ENCODE measurements around the gene FBXO27.
"Not testable (repeated sequence)": the region's sequence is repeated elsewhere in the genome, so short reads cannot be mapped to it uniquely, and the experiment has no call there.

The FBXO27 gene

GRCh38 chr19:38993271-38993670 is 39.1 kb downstream of the FBXO27 start:
- Histone ChIP-seq H3K4me2 (ENCODE audit: low read length) (no peak overlapping the region), H3K36me3 (ENCODE audit: insufficient read depth, low read length) (no peaks in the 10 kb centered on the region), H3K27ac (ENCODE audit: low read depth, low read length, poor library complexity, severe bottlenecking) (no peak overlapping the region), H3K4me1 (ENCODE audit: insufficient read depth, low read length, severe bottlenecking) (no peaks in the 10 kb centered on the region), H3K9ac (ENCODE audit: low read length) (no peak overlapping the region), H2AFZ (ENCODE audit: low read length) (no peak overlapping the region), H3K9me2 (ENCODE audit: low read depth, low read length) (no peaks in the 10 kb centered on the region), H3K27me3 (ENCODE audit: insufficient read depth, low read length) (no peaks in the 10 kb centered on the region), H3F3A (ENCODE audit: insufficient read depth, low read length) (no peaks in the 10 kb centered on the region), H4K20me1 (ENCODE audit: insufficient read depth, low read length) (no peaks in the 10 kb centered on the region), H3K79me2 (ENCODE audit: insufficient read depth, low read length) (no peaks in the 10 kb centered on the region), H3K4me3 (ENCODE audit: low read depth, low read length, poor library complexity, severe bottlenecking) (no peak overlapping the region), H3K9me3 (ENCODE audit: low read length) (no peaks in the 10 kb centered on the region)
- no peak for TF ChIP-seq EZH2 (IDR thresholded peaks at IDR 0.05; ENCODE audit: borderline replicate concordance, low read length)
- TF ChIP-seq CTCF (IDR thresholded peaks at IDR 0.05; ENCODE audit: low read length), result no peak

GRCh38 chr19:38990949-38991697 is 41.2 kb downstream of the FBXO27 start:
- Histone ChIP-seq H3K4me1 (ENCODE audit: insufficient read depth, low read length, severe bottlenecking) (no peaks in the 10 kb centered on the region), H3K36me3 (ENCODE audit: insufficient read depth, low read length) (no peaks in the 10 kb centered on the region), H3F3A (ENCODE audit: insufficient read depth, low read length) (no peaks in the 10 kb centered on the region), H4K20me1 (ENCODE audit: insufficient read depth, low read length) (no peaks in the 10 kb centered on the region), H3K27me3 (ENCODE audit: insufficient read depth, low read length) (no peaks in the 10 kb centered on the region), H3K9ac (ENCODE audit: low read length) (no peak overlapping the region), H3K79me2 (ENCODE audit: insufficient read depth, low read length) (no peaks in the 10 kb centered on the region), H3K9me3 (ENCODE audit: low read length) (no peaks in the 10 kb centered on the region), H3K4me3 (ENCODE audit: low read depth, low read length, poor library complexity, severe bottlenecking) (no peak overlapping the region), H3K9me2 (ENCODE audit: low read depth, low read length) (no peaks in the 10 kb centered on the region), H3K4me2 (ENCODE audit: low read length) (no peak overlapping the region), H3K27ac (ENCODE audit: low read depth, low read length, poor library complexity, severe bottlenecking) (no peak overlapping the region), H2AFZ (ENCODE audit: low read length) (no peak overlapping the region)
- TF ChIP-seq CTCF (IDR thresholded peaks at IDR 0.05; ENCODE audit: low read length) (no peak), EZH2 (IDR thresholded peaks at IDR 0.05; ENCODE audit: borderline replicate concordance, low read length) (no peak)

- H4K20me1 ChIP-seq (ENCODE audit: insufficient read depth, low read length); H3K9ac ChIP-seq (ENCODE audit: low read length); H2AFZ ChIP-seq (ENCODE audit: low read length); H3K4me3 ChIP-seq (ENCODE audit: low read depth, low read length, poor library complexity, severe bottlenecking); H3K27me3 ChIP-seq (ENCODE audit: insufficient read depth, low read length); H3K79me2 ChIP-seq (ENCODE audit: insufficient read depth, low read length); H3K9me2 ChIP-seq (ENCODE audit: low read depth, low read length); H3K4me2 ChIP-seq (ENCODE audit: low read length); H3K4me1 ChIP-seq (ENCODE audit: insufficient read depth, low read length, severe bottlenecking); H3K36me3 ChIP-seq (ENCODE audit: insufficient read depth, low read length); H3K9me3 ChIP-seq (ENCODE audit: low read length); H3K27ac ChIP-seq (ENCODE audit: low read depth, low read length, poor library complexity, severe bottlenecking); H3F3A ChIP-seq (ENCODE audit: insufficient read depth, low read length): not testable (repeated sequence)
Measured at GRCh38 chr19:38989614-38990013, 42.7 kb downstream of the FBXO27 start.

- Histone ChIP-seq H3K4me2 (ENCODE audit: low read length) (no peak overlapping the region), H3K27ac (ENCODE audit: low read depth, low read length, poor library complexity, severe bottlenecking) (no peak overlapping the region), H2AFZ (ENCODE audit: low read length) (no peak overlapping the region), H3K9ac (ENCODE audit: low read length) (no peak overlapping the region), H3K4me1 (ENCODE audit: insufficient read depth, low read length, severe bottlenecking) (no peaks in the 10 kb centered on the region), H3F3A (ENCODE audit: insufficient read depth, low read length) (no peaks in the 10 kb centered on the region), H4K20me1 (ENCODE audit: insufficient read depth, low read length) (no peaks in the 10 kb centered on the region), H3K36me3 (ENCODE audit: insufficient read depth, low read length) (no peaks in the 10 kb centered on the region), H3K9me3 (ENCODE audit: low read length) (no peaks in the 10 kb centered on the region), H3K27me3 (ENCODE audit: insufficient read depth, low read length) (0 out of 2 replicates have a peak, but pooled peaks cover 4% of the 10 kb centered on the region), H3K4me3 (ENCODE audit: low read depth, low read length, poor library complexity, severe bottlenecking) (no peak overlapping the region), H3K79me2 (ENCODE audit: insufficient read depth, low read length) (no peaks in the 10 kb centered on the region), H3K9me2 (ENCODE audit: low read depth, low read length) (no peaks in the 10 kb centered on the region)
- no peak for TF ChIP-seq CTCF (IDR thresholded peaks at IDR 0.05; ENCODE audit: low read length)
- no peak for TF ChIP-seq EZH2 (IDR thresholded peaks at IDR 0.05; ENCODE audit: borderline replicate concordance, low read length)
Measured at GRCh38 chr19:38989066-38989605, 43.2 kb downstream of the FBXO27 start.

GRCh38 chr19:38988627-38989026 is 43.7 kb downstream of the FBXO27 start:
- not testable (repeated sequence) for H2AFZ ChIP-seq (ENCODE audit: low read length); H3K9me3 ChIP-seq (ENCODE audit: low read length); H4K20me1 ChIP-seq (ENCODE audit: insufficient read depth, low read length); H3K9me2 ChIP-seq (ENCODE audit: low read depth, low read length); H3K4me3 ChIP-seq (ENCODE audit: low read depth, low read length, poor library complexity, severe bottlenecking); H3K36me3 ChIP-seq (ENCODE audit: insufficient read depth, low read length); H3K4me2 ChIP-seq (ENCODE audit: low read length); H3F3A ChIP-seq (ENCODE audit: insufficient read depth, low read length); H3K27me3 ChIP-seq (ENCODE audit: insufficient read depth, low read length); H3K9ac ChIP-seq (ENCODE audit: low read length); H3K27ac ChIP-seq (ENCODE audit: low read depth, low read length, poor library complexity, severe bottlenecking); H3K79me2 ChIP-seq (ENCODE audit: insufficient read depth, low read length); H3K4me1 ChIP-seq (ENCODE audit: insufficient read depth, low read length, severe bottlenecking)
